Heart left ventricle (tissue), 13 donors: ENCODE data around the gene OPRL1.

Experiments used
- CTCF ChIP-seq, 12 donors: fragments of 200-600 bp; sonication (generic) in 4 of 12; IDR thresholded peaks; one replicate each; pipeline versions ENCODE4 v1.5.0 to v1.8.0; 2018 to 2022; ENCODE audit warnings: antibody characterized with exemption in 12 of 12, mild to moderate bottlenecking in 5 of 12
- POLR2A ChIP-seq, 2 donors: fragments of 450-650 bp; IDR thresholded peaks; one replicate each; pipeline ENCODE4 v1.6.1; 2017; ENCODE audit warnings: antibody characterized with exemption in 2 of 2, mild to moderate bottlenecking in 2 of 2, moderate library complexity in 2 of 2
- donor health status: ischemic (EF 13 %, LVEDD 7.1; RV severe dilation, severe dysfunction).
- donor health status: DM: no; HTN: yes; CAD: no.
- donor health status: DM: no; HTN: no; CAD: no.
- donor health status: ischemic (EF 25% LVEDD 6.9; RV normal size, moderate dysfunction).
- donor health status: ischemic (EF 25% LVEDD 5.7; RV mildly dilated, moderate dysfunction).
- donor health status: ischemic (EF 35%, LVEDD 5.7; RV mildly dilated, moderate dysfunction).
- donor health status: nonischemic (EF 11% LVEDD 7.7; RV severe dilation, severe dysfunction).
- donor health status: DM: yes; HTN: yes; CAD: no.
- donor health status: PGD.
- donor health status: ischemic (EF 29% LVEDD 5.4; RV normal size, mild dysfunction).
- donor health status: nonischemic (EF 23%, LVEDD 6.1; RV moderate dilation, normal function).

DNA sequence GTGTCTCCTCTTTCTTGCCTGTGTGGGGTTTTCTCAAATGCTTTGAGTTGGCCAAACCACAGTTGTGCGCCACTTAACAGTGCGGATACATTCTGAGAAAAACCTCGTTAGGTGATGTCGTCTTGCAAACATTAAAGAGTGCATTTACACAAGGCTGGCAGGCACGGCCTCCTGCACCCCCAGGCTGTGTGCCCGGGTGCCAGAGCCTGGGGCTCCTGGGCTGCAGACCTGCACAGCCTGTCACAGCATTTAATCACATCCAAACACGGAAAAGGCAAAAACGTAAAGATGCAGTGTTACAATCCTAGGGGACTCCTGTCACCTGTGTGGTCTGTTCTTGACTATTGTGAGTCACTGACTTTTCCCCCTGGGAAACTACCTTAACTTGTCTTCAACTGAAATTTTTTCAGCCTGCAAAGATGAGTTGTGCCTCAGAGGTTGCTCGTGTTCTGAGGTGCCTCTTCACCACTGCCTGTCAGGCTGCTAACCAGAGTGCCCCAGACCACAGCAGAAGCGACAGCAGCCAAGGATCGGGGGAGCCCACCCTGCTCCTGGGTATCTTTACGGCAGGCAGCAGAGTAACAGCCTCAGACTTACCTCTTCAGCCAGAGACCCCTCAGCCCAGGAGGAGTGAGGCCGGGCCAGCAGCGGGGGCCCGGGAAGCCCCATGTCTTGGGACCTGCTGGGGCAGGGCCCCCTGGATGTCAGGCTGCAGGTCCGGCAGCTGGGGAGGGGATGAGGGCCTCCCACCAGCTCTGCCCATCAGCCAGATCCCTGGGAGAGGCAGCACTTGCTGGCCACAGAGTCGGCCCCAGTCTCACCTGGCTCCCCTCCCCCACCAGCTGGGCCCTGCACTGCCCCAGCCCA is 44.6 kb upstream of the OPRL1 start:
- no peak for TF ChIP-seq POLR2A (IDR thresholded peaks at IDR 0.05)
- no peak for TF ChIP-seq CTCF (IDR thresholded peaks at IDR 0.05)
